Bone marrow (tissue), 2 donors: Measurements from ENCODE around the gene AP2B1.

ENCODE experiments used
- DNase-seq, 2 donors: peaks; one replicate each; lab custom pipeline; 2025; lab: John Stamatoyannopoulos, UW

AP2B1 gene

GRCh38 chr17:35773679-35774425, 186.7 kb downstream of the AP2B1 start:
- no peak for DNase-seq

- DNase-seq: no peak
These were observed 187.4 kb downstream of the AP2B1 start for GRCh38 chr17:35774499-35774898.

- DNase-seq: no peak
These were observed 187.9 kb downstream of the AP2B1 start for GRCh38 chr17:35775039-35775438.

GRCh38 chr17:35775583-35775982, 188.5 kb downstream of the AP2B1 start:
- DNase-seq: no peak
